ENCODE results near the gene GRID1. TPM values are rescaled to one million over a fixed set of nuclear protein-coding genes. Genes with fewer than 3 reads are reported as not detected.

GRID1 gene
- total RNA-seq, 4 donors from 2014 or later: 1.4 to 4.9 (median 2.0) TPM

GRCh38 chr10:86072413-86072812, 294.2 kb downstream of the GRID1 start:
- TF ChIP-seq CTCF (IDR thresholded peaks at IDR 0.05) (no peak), POLR2A (IDR thresholded peaks at IDR 0.05) (no peak)
- intact Hi-C loops (cut with DNase I; ENCODE audit: low total_unique reads): no loop called here
- WGBS, 2 donors: 50 to 68% methylated on average over 5 of the region's 5 CpGs
- DNase-seq (ENCODE audit: low spot score in 2 of 2): no peak
- no peak overlapping the region for H3K4me3 ChIP-seq (ENCODE audit: low read depth, poor library complexity, severe bottlenecking)

DNA sequence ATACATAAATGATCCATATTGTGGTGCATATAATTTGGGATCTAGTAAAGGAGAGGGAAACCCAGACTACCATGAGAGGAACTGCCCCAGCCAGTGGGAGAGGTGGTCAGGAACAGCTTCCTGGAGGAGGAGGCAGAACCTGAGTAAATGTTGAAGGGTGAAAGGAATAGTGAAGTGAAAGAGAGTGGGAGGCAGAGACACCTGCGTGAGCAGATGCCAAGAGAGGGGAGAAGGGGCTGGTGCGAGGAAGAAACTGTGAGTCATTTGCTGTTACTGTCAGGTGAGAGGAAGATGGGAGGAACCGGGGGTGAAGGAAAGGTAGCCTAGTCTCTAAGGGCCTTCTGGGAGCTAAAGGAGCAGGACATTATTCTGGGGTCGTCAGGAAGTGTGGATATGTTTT, 294.8 kb downstream of the GRID1 start:
- peak in 1 of 2 donors; percentile 21 for DNase-seq (ENCODE audit: low spot score in 2 of 2)
- no peak overlapping the region for H3K4me3 ChIP-seq (ENCODE audit: low read depth, poor library complexity, severe bottlenecking)
- 47 to 50% methylated on average over 4 of the region's 4 CpGs for WGBS, 2 donors
- TF ChIP-seq POLR2A (IDR thresholded peaks at IDR 0.05): no peak
- TF ChIP-seq CTCF (IDR thresholded peaks at IDR 0.05): no peak
- intact Hi-C loops (cut with DNase I; ENCODE audit: low total_unique reads): no loop called here

DNA sequence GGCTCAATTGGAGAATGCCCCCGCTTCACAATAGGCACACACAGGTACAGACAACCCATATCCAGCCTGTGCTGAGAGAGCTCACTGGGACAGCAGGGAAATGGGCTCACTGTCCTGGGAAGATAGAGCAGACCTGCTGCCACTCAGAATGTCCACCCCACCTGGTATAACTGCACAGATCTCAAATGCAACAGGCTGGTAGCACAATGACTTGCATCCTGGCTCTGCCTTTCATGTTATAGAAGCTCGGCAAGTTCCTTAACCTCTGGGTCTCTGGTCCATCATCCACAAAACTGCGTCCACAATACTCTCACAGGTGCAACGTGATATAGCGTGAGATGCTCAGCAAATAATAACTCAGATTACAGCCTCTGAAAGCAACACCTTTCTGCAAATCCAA, 295.4 kb downstream of the GRID1 start:
- intact Hi-C loops (cut with DNase I; ENCODE audit: low total_unique reads): no loop called here
- DNase-seq (ENCODE audit: low spot score in 2 of 2): peak in 1 of 2 donors; percentile 46
- no peak overlapping the region for H3K4me3 ChIP-seq (ENCODE audit: low read depth, poor library complexity, severe bottlenecking)
- TF ChIP-seq POLR2A (IDR thresholded peaks at IDR 0.05): no peak
- 86 to 94% methylated on average over 5 of the region's 5 CpGs for WGBS, 2 donors

- TF ChIP-seq CTCF (IDR thresholded peaks at IDR 0.05) (no peak), POLR2A (IDR thresholded peaks at IDR 0.05) (no peak)
- no peak overlapping the region for H3K4me3 ChIP-seq (ENCODE audit: low read depth, poor library complexity, severe bottlenecking)
- DNase-seq (ENCODE audit: low spot score in 2 of 2): peak in 1 of 2 donors; percentile 31
- WGBS, 2 donors: 100% methylated on average over 1 of the region's 1 CpG
- intact Hi-C loops (cut with DNase I; ENCODE audit: low total_unique reads): no loop called here
Measured at GRCh38 chr10:86070278-86070677, 296.3 kb downstream of the GRID1 start.

- DNase-seq (ENCODE audit: low spot score in 2 of 2): peak in 1 of 2 donors; percentile 8
- TF ChIP-seq POLR2A (IDR thresholded peaks at IDR 0.05): no peak
- no peak for TF ChIP-seq CTCF (IDR thresholded peaks at IDR 0.05)
- intact Hi-C loops (cut with DNase I; ENCODE audit: low total_unique reads): no loop called here
- WGBS, 2 donors: 78 to 82% methylated on average over 10 of the region's 10 CpGs
- H3K4me3 ChIP-seq (ENCODE audit: low read depth, poor library complexity, severe bottlenecking): no peak overlapping the region
Measured at GRCh38 chr10:86068231-86069054, 298.2 kb downstream of the GRID1 start.

GRCh38 chr10:86067436-86068050, 299.1 kb downstream of the GRID1 start:
- no peak overlapping the region for H3K4me3 ChIP-seq (ENCODE audit: low read depth, poor library complexity, severe bottlenecking)
- TF ChIP-seq POLR2A (IDR thresholded peaks at IDR 0.05) (no peak), CTCF (IDR thresholded peaks at IDR 0.05) (no peak)
- intact Hi-C loops (cut with DNase I; ENCODE audit: low total_unique reads): no loop called here
- WGBS, 2 donors: 78 to 84% methylated on average over 5 of the region's 5 CpGs
- peak in 1 of 2 donors; percentile 64 for DNase-seq (ENCODE audit: low spot score in 2 of 2)

Data from lower leg skin (tissue), 4 donors.